Measurements from ENCODE around the gene PCOLCE2. TPM values are rescaled to one million over a fixed set of nuclear protein-coding genes. Genes with fewer than 3 reads are reported as not detected.
A peak's percentile ranks its signal among the peaks of the same experiment; 100 is the strongest.

The PCOLCE2 gene
- total RNA-seq, 1 experiment from 2014 or later = 23.9 TPM

DNA sequence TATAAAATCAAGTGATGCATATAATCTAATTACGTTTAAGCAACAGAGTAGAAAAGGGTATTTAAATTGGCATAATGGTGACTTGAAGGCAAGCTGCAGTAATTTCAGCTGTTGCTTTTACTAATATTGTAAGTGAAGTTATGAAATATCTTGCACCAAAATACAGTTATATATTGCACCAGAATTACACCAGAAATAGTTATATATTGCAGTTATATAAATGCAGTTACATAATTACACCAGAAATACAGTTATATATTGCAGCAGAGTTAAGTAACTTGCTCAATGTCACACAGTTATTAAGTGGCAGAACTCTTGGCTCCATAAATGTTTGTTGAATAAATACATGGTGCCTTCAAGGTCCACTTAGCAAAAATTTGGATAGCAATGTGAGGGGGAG is 51.4 kb downstream of the PCOLCE2 start:
- TF ChIP-seq, protein P1, sequence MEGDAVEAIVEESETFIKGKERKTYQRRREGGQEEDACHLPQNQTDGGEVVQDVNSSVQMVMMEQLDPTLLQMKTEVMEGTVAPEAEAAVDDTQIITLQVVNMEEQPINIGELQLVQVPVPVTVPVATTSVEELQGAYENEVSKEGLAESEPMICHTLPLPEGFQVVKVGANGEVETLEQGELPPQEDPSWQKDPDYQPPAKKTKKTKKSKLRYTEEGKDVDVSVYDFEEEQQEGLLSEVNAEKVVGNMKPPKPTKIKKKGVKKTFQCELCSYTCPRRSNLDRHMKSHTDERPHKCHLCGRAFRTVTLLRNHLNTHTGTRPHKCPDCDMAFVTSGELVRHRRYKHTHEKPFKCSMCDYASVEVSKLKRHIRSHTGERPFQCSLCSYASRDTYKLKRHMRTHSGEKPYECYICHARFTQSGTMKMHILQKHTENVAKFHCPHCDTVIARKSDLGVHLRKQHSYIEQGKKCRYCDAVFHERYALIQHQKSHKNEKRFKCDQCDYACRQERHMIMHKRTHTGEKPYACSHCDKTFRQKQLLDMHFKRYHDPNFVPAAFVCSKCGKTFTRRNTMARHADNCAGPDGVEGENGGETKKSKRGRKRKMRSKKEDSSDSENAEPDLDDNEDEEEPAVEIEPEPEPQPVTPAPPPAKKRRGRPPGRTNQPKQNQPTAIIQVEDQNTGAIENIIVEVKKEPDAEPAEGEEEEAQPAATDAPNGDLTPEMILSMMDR (conservative IDR thresholded peaks at IDR 0.05; ENCODE audit: low read depth, low read length) = no peak
- TF ChIP-seq EZH2 (IDR thresholded peaks at IDR 0.05; ENCODE audit: low read length, unreplicated experiment) (no peak), EZH2phosphoT487 (IDR thresholded peaks at IDR 0.05; ENCODE audit: borderline replicate concordance, low read length) (no peak)
- no peaks in the 10 kb centered on the region for H4K20me1 ChIP-seq (ENCODE audit: low read length)
- no peak overlapping the region for H3K27ac ChIP-seq (ENCODE audit: low read length)
- no peaks in the 10 kb centered on the region for H3K9me3 ChIP-seq (ENCODE audit: low read length)
- ChIA-PET CTCF (no interaction called here), POLR2A (ENCODE audit: unreplicated experiment) (no interaction called here)
- H3K4me2 ChIP-seq (ENCODE audit: low read length) = no peak overlapping the region
- H2AFZ ChIP-seq (ENCODE audit: low read length) = no peak overlapping the region
- H3K27me3 ChIP-seq (ENCODE audit: low read length) = no peaks in the 10 kb centered on the region
- no peaks in the 10 kb centered on the region for H3K36me3 ChIP-seq (ENCODE audit: low read depth, low read length)
- H3K4me1 ChIP-seq (ENCODE audit: insufficient read depth, low read length) = no peaks in the 10 kb centered on the region
- no peak overlapping the region for H3K9ac ChIP-seq (ENCODE audit: low read length)
- H3F3A ChIP-seq (ENCODE audit: low read length, unreplicated experiment) = no peaks in the 10 kb centered on the region
- intact Hi-C loops (cut with micrococcal nuclease) = no loop called here
- no peak overlapping the region for H3K4me3 ChIP-seq (ENCODE audit: low read length)
- no peak for DNase-seq
- BruUV-seq (replicated peaks) = no TSS peak
- H3K79me2 ChIP-seq (ENCODE audit: low read length) = no peaks in the 10 kb centered on the region
- ATAC-seq = no peak
- no peaks in the 10 kb centered on the region for H3K9me2 ChIP-seq (replicated peaks; ENCODE audit: low read length)

DNA sequence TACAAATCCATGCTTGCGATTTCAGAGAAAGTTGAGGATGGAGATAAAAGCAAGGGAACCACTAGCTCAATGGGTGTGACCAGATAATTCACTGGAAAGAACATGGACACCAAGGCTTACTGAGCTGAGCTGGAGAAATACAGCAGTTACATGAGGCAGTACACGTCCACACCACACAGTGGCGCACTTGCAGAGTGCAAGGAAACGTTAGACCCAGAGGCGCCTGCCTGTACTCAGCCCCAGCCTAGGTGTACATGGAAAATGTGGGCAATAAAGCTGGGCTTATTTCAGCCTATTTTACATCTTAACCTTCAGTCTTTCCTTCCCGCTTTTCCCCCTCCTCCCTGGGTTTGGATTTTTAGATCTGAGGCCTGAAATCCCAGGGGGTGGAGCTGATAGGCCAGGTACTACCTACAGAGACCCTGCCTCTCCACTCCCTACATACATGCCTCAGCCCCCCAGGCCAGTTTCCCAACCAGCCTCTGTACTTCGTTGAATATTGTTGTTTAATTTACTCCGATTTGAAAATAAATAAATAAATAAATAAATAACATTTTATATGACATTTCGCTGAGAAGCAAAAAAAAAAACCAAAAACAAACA is 60.1 kb downstream of the PCOLCE2 start:
- TF ChIP-seq EZH2phosphoT487 (IDR thresholded peaks at IDR 0.05; ENCODE audit: borderline replicate concordance, low read length) = no peak
- TF ChIP-seq, protein P1 (conservative IDR thresholded peaks at IDR 0.05; ENCODE audit: low read depth, low read length) = peak; percentile 83
- no peak overlapping the region for H3K9ac ChIP-seq (ENCODE audit: low read length)
- peak; percentile 86 for DNase-seq
- H3K4me2 ChIP-seq (ENCODE audit: low read length) = no peak overlapping the region
- H3K9me2 ChIP-seq (replicated peaks; ENCODE audit: low read length) = no peaks in the 10 kb centered on the region
- no peaks in the 10 kb centered on the region for H3K9me3 ChIP-seq (ENCODE audit: low read length)
- CTCF ChIA-PET = interaction anchor here (0.6 to 1.1 kb wide), 6 partner anchors 36 to 242 kb away, joined by 3 to 5 read pairs (median 3); no protein-coding TSS in a partner anchor
- H3K27ac ChIP-seq (ENCODE audit: low read length) = no peak overlapping the region
- H3K4me3 ChIP-seq (ENCODE audit: low read length) = no peak overlapping the region
- H3K27me3 ChIP-seq (ENCODE audit: low read length) = no peaks in the 10 kb centered on the region
- intact Hi-C loops (cut with micrococcal nuclease) = loop anchor here (1.0 to 2.0 kb wide), 5 partner anchors 76 to 243 kb away; no protein-coding TSS in a partner anchor
- POLR2A ChIA-PET (ENCODE audit: unreplicated experiment) = no interaction called here
- peak; percentile 99 for ATAC-seq
- H3K36me3 ChIP-seq (ENCODE audit: low read depth, low read length) = no peaks in the 10 kb centered on the region
- no peaks in the 10 kb centered on the region for H3K4me1 ChIP-seq (ENCODE audit: insufficient read depth, low read length)
- H3F3A ChIP-seq (ENCODE audit: low read length, unreplicated experiment) = no peaks in the 10 kb centered on the region
- H4K20me1 ChIP-seq (ENCODE audit: low read length) = no peaks in the 10 kb centered on the region
- BruUV-seq (replicated peaks) = no TSS peak
- H3K79me2 ChIP-seq (ENCODE audit: low read length) = no peaks in the 10 kb centered on the region
- no peak overlapping the region for H2AFZ ChIP-seq (ENCODE audit: low read length)

DNA sequence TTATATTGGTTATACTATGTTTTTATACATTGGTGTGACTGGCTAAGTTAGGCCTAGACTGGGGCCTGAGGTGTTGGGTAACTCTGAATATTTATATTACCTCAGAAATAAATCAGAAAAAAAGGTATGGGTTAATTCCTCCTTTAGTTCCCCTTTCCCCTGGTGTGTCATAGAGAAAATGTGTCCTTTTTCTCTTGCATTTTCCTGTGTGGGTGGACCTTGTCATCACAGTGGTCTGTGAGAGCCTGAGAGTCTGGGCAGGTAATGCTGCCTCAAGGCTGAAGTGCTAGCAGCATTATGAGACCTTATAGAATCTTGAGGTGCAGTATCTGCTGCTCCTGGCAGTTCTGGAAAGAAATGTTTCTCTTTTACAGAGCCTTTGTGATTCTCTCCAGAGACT is 69.7 kb downstream of the PCOLCE2 start:
- H3K9ac ChIP-seq (ENCODE audit: low read length) = no peak overlapping the region
- BruUV-seq (replicated peaks) = no TSS peak

More for the DNA sequence above, 69.7 kb downstream of the PCOLCE2 start:
- no peak overlapping the region for H2AFZ ChIP-seq (ENCODE audit: low read length)
- CTCF ChIA-PET = no interaction called here
- no peaks in the 10 kb centered on the region for H3K36me3 ChIP-seq (ENCODE audit: low read depth, low read length)
- no peaks in the 10 kb centered on the region for H3K9me2 ChIP-seq (replicated peaks; ENCODE audit: low read length)
- no peak overlapping the region for H3K4me3 ChIP-seq (ENCODE audit: low read length)
- no peaks in the 10 kb centered on the region for H3K4me1 ChIP-seq (ENCODE audit: insufficient read depth, low read length)
- intact Hi-C loops (cut with micrococcal nuclease) = no loop called here
- no peak for TF ChIP-seq EZH2phosphoT487 (IDR thresholded peaks at IDR 0.05; ENCODE audit: borderline replicate concordance, low read length)
- TF ChIP-seq, protein P1 (conservative IDR thresholded peaks at IDR 0.05; ENCODE audit: low read depth, low read length) = no peak
- H3K27me3 ChIP-seq (ENCODE audit: low read length) = no peaks in the 10 kb centered on the region
- no peaks in the 10 kb centered on the region for H4K20me1 ChIP-seq (ENCODE audit: low read length)
- ATAC-seq = no peak
- POLR2A ChIA-PET (ENCODE audit: unreplicated experiment) = no interaction called here
- no peak overlapping the region for H3K27ac ChIP-seq (ENCODE audit: low read length)
- no peaks in the 10 kb centered on the region for H3K9me3 ChIP-seq (ENCODE audit: low read length)
- no peaks in the 10 kb centered on the region for H3K79me2 ChIP-seq (ENCODE audit: low read length)
- H3F3A ChIP-seq (ENCODE audit: low read length, unreplicated experiment) = no peaks in the 10 kb centered on the region
- H3K4me2 ChIP-seq (ENCODE audit: low read length) = no peak overlapping the region
- no peak for DNase-seq

Data from PC-3 (cell line).